GM19025 (cell line): ENCODE results near the gene HOXC10.

Experiments used
- ATAC-seq: cut with Tn5 transposase; IDR thresholded peaks from one replicate; pipeline ENCODE4 v1.9.1; 2021; ENCODE audit warnings: mild to moderate bottlenecking, low read depth, moderate library complexity; ENCODE audit not compliant: unreplicated experiment

HOXC10 gene

GRCh38 chr12:54000116-54001114 is 15.5 kb downstream of the HOXC10 start, which contains the start of gene HOXC9:
Gene HOXC9 (plus strand): TSS chr12:54000161. CDS start chr12:54000189, 28 bp downstream.
- no peak for ATAC-seq

DNA sequence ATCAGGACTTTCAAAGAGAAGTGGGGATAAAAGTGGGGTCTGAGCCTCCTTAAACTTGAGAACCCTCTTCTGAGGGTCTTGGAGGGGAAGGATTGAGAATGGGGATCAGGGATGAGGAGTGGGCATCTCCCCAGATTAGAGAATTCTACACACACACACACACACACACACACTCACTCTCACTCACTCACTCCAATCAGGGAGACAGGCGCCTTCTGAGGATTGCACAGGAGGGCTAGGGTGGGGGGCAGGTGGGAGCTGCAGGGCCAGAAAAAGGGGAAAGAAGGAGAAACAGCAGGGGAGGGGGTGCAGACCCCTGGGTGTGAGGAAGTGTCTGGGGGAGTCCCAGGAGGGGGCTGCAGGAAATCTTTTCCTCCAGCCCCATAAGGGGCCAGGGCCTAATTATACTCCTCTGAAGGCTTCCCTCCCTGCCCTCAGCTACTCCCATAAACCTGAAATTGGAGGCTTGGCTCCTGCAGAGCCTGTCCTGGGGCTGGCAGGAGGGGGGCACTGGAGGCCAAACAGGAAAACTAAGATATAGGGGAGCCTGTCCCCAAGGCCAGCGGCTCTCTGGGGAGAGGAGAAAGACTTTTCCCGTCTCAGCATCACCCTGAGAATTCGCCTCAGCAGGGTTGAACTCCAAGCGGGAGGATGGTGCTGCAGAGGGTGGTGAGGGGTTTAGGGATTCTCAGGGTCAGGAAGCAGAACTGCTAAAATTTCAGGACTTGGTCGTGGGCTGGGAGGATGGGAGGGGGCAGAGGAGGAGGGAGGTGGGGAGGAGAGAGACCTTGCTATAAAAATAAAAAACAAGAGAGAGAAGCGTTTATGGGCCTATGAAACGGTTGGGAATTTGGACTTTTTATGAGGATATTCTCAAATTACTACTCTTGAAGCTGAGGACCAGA is 16.6 kb downstream of the HOXC10 start:
- ATAC-seq = no peak

DNA sequence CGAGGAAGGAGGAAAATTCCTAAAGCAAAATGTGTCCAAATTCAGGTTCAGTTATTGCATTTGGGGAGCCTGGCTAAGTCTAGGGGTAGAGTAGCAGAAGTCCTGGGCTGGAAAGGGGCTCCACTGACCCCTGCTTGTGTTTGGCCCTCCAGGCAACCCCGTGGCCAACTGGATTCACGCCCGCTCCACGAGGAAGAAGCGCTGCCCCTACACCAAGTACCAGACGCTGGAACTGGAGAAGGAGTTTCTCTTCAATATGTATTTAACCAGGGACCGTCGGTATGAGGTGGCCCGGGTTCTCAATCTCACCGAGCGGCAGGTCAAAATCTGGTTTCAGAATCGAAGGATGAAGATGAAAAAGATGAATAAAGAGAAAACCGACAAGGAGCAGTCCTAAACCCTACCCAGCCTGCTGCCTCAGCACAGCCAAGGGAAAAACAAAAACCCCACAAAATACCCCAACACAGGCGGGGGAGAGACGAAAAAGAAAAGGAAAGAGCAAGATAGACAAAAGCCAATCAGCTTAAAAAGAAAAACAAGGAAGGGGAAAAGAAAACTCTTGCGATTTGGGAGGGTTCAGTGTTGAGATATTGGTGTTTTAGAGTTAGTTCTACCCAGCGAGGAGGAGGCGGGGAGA is 17.4 kb downstream of the HOXC10 start:
- ATAC-seq = no peak

DNA sequence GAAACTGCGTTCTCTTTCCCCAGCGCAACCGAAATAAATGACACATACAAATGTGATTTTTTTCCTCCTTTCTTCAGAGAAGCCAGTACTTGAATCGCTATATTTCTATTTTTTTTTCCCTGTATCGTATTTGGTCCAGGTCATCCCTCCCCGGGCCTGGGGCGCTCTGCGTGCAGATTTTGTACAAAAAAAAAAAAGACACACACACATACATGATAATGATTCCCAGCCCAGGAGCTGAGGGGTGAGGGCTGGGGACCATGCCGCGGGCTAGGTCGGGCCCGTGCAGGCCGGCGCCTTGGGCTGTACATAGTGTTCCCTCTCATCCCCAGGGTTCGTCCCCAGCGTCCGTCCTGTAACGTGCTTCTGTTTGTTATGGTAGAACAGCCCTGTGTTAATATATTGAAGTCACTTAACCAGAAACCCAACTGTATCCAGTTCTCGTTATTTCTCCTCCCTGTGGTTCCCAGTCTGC is 18.0 kb downstream of the HOXC10 start:
- ATAC-seq = no peak

GRCh38 chr12:54003625-54004024 is 18.7 kb downstream of the HOXC10 start:
- ATAC-seq = no peak

GRCh38 chr12:54004063-54004840 is 19.3 kb downstream of the HOXC10 start:
- no peak for ATAC-seq

- no peak for ATAC-seq
Measured at GRCh38 chr12:54004841-54005530, 20.0 kb downstream of the HOXC10 start.

DNA sequence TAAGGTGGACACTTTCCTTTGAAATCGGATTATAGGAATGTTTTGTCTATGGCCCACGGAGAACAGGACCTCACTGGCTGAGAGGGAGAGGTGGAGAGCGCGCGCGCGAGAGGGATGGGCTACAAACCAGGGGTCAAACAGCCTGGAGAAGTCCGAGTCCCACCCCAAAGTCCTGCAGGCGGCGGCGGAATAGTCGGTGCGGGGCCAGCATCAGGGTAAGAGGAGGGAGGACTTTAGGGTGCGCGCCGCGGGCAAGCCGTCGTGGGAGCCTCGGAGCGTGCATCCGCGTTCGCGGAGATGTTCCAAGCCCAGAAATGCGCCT is 20.5 kb downstream of the HOXC10 start:
- ATAC-seq = no peak

- no peak for ATAC-seq
Measured at GRCh38 chr12:54005853-54006558, 21.1 kb downstream of the HOXC10 start.

DNA sequence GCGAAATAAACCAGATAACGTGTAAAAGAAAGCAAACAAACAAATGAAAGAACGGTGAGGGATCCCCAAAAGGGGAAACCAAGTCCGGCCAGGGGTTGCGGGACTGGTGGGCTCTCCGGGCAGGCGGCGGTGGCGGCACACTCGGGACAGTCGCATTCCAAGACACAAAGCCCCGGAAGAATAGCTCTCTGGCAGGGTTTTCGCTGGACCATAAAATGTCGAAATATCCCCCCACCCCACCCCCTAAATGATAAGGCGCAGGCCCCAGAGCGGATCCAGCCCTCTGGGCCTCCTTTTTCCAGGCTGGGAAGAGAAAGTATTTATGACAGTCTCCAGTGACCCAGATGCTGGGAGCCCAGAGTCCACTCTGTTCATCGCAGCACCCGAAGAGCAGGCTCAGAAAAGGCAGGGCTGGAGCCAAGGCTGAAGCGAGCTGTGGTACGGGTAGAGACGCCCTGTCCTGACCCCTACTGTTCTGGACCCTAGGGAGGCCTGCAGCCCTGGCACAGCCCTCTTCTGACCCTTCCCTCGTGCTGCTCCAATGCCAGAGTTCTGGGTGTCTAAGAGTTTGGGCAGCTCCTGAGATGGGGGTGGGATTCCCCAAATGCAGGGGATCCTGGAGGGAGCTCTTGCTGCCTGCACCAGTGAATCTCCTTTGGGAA is 21.7 kb downstream of the HOXC10 start:
- no peak for ATAC-seq

GRCh38 chr12:54007538-54008259 is 22.8 kb downstream of the HOXC10 start:
- no peak for ATAC-seq

DNA sequence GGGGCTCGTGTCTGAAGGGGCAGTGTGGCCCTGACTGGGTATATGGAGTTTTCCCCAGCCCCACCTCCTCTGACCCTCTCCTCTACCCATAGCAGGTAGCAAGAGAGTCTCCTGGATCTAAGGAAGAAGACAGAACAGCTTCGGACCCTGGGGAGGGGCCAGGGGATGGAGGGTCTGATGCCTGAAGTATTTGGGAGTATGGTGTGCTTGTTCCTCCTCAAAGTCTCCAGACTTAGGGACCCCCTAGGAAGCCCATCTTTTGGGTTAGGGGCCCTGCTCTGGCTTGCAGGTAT is 23.3 kb downstream of the HOXC10 start:
- ATAC-seq = no peak

GRCh38 chr12:54009171-54010052 is 24.5 kb downstream of the HOXC10 start:
- no peak for ATAC-seq

DNA sequence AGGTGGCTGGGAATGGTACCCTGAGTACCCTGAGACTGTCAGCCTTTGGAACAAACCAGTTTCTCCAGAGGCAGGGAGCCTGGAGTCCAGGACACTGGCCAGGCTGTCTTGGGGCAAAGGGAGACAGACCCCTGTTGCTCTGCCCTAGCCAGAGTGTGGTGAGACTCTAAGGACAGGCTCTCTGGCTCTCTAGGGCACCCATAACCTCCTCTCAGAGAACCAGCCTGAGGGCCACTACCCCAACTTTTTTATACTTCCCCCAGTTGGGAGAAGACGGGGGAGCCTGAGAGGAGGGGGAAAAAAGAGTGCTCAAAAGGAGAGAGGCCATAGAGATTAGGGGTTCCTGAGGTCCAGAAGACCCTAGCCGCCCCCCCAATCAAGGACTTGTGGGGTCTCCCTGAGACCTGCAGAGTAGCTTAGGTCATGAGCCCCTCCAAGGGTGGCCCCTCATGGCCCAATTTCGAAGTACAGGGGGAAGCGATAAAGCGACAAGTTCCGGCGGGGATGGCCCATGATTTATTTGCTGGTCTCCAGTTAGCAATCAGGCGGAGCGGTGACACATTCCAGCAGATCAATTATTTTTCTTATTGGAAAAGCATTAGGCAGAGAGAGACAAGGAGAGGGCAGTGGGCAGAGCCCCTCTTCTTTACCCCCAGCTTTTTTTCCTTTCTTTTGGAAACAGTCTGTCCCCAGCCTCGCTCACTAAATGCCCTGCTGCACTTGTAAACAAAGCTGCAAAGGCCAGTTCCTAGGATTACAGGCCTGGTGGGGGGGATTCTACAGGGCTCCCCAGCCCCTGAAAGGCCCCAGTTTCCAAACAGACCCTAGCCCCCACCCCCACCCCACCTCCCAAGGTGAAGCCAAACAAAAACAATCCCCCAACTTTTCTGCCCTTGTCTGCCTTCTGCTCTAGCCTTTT is 25.4 kb downstream of the HOXC10 start:
- no peak for ATAC-seq

- ATAC-seq = no peak
Measured at GRCh38 chr12:54010972-54011664, 26.2 kb downstream of the HOXC10 start.
